Upper lobe of right lung (tissue), 1 donor: ENCODE data around the gene JADE2. TPM values are rescaled to one million over a fixed set of nuclear protein-coding genes. Genes with fewer than 3 reads are reported as not detected.
"Not testable (repeated sequence)": the region's sequence is repeated elsewhere in the genome, so short reads cannot be mapped to it uniquely, and the experiment has no call there.

Source experiments
- ATAC-seq: fragments of 200-7000 bp; cut with Tn5 transposase; one replicate; pipeline ENCODE4 v1.9.1; 2020; ENCODE audit warnings: mild to moderate bottlenecking, moderate library complexity
- DNase-seq: peaks from one replicate; pipeline ENCODE4 v3.0.0-alpha.2; 2020
- H3K27ac ChIP-seq: fragments of 200-600 bp; one replicate; pipeline ENCODE4 v1.8.0; 2022
- H3K27me3 ChIP-seq: fragments of 200-600 bp; one replicate; pipeline ENCODE4 v1.8.0; 2022; ENCODE audit warnings: mild to moderate bottlenecking
- H3K36me3 ChIP-seq: fragments of 200-600 bp; one replicate; pipeline ENCODE4 v1.8.0; 2022
- H3K4me1 ChIP-seq: fragments of 200-600 bp; one replicate; pipeline ENCODE4 v1.8.0; 2022
- H3K4me3 ChIP-seq: fragments of 200-600 bp; one replicate; pipeline ENCODE4 v1.8.0; 2022; ENCODE audit warnings: mild to moderate bottlenecking
- H3K9me3 ChIP-seq: fragments of 200-600 bp; one replicate; pipeline ENCODE4 v1.8.0; 2022
- CTCF ChIP-seq: fragments of 200-600 bp; IDR thresholded peaks from one replicate; pipeline ENCODE4 v1.8.0; 2022; ENCODE audit warnings: antibody characterized with exemption
- intact Hi-C: fragments of 100-400 bp; cut with DNase I; formaldehyde crosslinking; loops from one replicate; pipeline ENCODE4 v1.11.0; 2022
- total RNA-seq: library from RNA; stranded (reverse); fragmentation: NEBNext Ultra II Directional; extraction: Animal tissue kit (Norgen Biotek cat#: 25700); gene quantifications from one replicate; pipeline ENCODE4 v1.2.1, GENCODE V29; 2021
- donor health status: DM: no; HTN: yes; CAD: no; lungs with severe emphysema.

The JADE2 gene
- total RNA-seq, 1 donor from 2014 or later: 86.7 TPM

GRCh38 chr5:134511796-134512660 lies 13.4 kb upstream of the JADE2 start:
- ATAC-seq: peak; percentile 83
- H3K27me3 ChIP-seq: no peaks in the 10 kb centered on the region
- H3K4me1 ChIP-seq: peaks cover 16% of the 10 kb centered on the region
- no peaks in the 10 kb centered on the region for H3K36me3 ChIP-seq
- intact Hi-C loops: no loop called here
- no peak overlapping the region for H3K4me3 ChIP-seq
- peak; percentile 77 for DNase-seq
- TF ChIP-seq CTCF: peak; percentile 11
- H3K9me3 ChIP-seq: no peaks in the 10 kb centered on the region
- peak overlapping the region; percentile 74 for H3K27ac ChIP-seq

GRCh38 chr5:134512661-134512999 lies 12.8 kb upstream of the JADE2 start:
- DNase-seq: no peak
- peaks cover 16% of the 10 kb centered on the region for H3K4me1 ChIP-seq
- H3K4me3 ChIP-seq: no peak overlapping the region
- H3K27ac ChIP-seq: peak overlapping the region; percentile 74
- no peak for ATAC-seq
- H3K9me3 ChIP-seq: no peaks in the 10 kb centered on the region
- H3K27me3 ChIP-seq: no peaks in the 10 kb centered on the region
- intact Hi-C loops: no loop called here
- no peak for TF ChIP-seq CTCF
- no peaks in the 10 kb centered on the region for H3K36me3 ChIP-seq

GRCh38 chr5:134515801-134516200 lies 9.7 kb upstream of the JADE2 start:
- Histone ChIP-seq H3K27me3 (no peaks in the 10 kb centered on the region), H3K27ac (no peak overlapping the region), H3K9me3 (no peaks in the 10 kb centered on the region), H3K4me1 (peaks cover 16% of the 10 kb centered on the region), H3K36me3 (no peaks in the 10 kb centered on the region), H3K4me3 (no peak overlapping the region)
- ATAC-seq (no peak), DNase-seq (no peak)
- TF ChIP-seq CTCF: no peak
- intact Hi-C loops: no loop called here

GRCh38 chr5:134516984-134517383 lies 8.5 kb upstream of the JADE2 start:
- intact Hi-C loops, DNase-seq, H3K4me3 ChIP-seq, H3K9me3 ChIP-seq, H3K27ac ChIP-seq, H3K4me1 ChIP-seq, H3K27me3 ChIP-seq, ATAC-seq, H3K36me3 ChIP-seq: not testable (repeated sequence)

- Histone ChIP-seq H3K9me3 (no peaks in the 10 kb centered on the region), H3K36me3 (no peaks in the 10 kb centered on the region), H3K4me3 (no peak overlapping the region), H3K4me1 (peaks cover under 1% of the 10 kb centered on the region), H3K27me3 (no peaks in the 10 kb centered on the region), H3K27ac (no peak overlapping the region)
- ATAC-seq: no peak
- no peak for TF ChIP-seq CTCF
- DNase-seq: no peak
- intact Hi-C loops: no loop called here
Observed at GRCh38 chr5:134517553-134517952, 7.9 kb upstream of the JADE2 start.

- Histone ChIP-seq H3K27ac (no peak overlapping the region), H3K36me3 (no peaks in the 10 kb centered on the region), H3K9me3 (no peaks in the 10 kb centered on the region), H3K4me3 (no peak overlapping the region), H3K4me1 (peaks cover 9% of the 10 kb centered on the region), H3K27me3 (no peaks in the 10 kb centered on the region)
- no peak for DNase-seq
- no peak for TF ChIP-seq CTCF
- intact Hi-C loops: no loop called here
- no peak for ATAC-seq
Observed at GRCh38 chr5:134519989-134520388, 5.5 kb upstream of the JADE2 start.
